MM.1S (cell line): ENCODE results near the gene EDC3.

Source experiments
- DNase-seq: peaks from one replicate; pipeline ENCODE4 v3.0.0-alpha.2; 2015
- H2AFZ ChIP-seq: fragments of 300-600 bp; sonication (generic); 2 replicates; pipeline ENCODE4 v1.6.0; 2016; ENCODE audit warnings: antibody characterized with exemption, low read length
- H3F3A ChIP-seq: fragments of 300-600 bp; sonication (generic); 2 replicates; pipeline ENCODE4 v1.6.1; 2016; ENCODE audit warnings: mild to moderate bottlenecking, antibody characterized with exemption, low read length, moderate library complexity, mixed read lengths; ENCODE audit not compliant: insufficient read depth
- H3K27ac ChIP-seq: fragments of 300-600 bp; sonication (generic); 2 replicates; pipeline ENCODE4 v1.5.1; 2016; ENCODE audit warnings: mild to moderate bottlenecking, low read length
- H3K27me3 ChIP-seq: fragments of 300-600 bp; sonication (generic); replicated peaks from 2 replicates; pipeline ENCODE4 v1.6.0; 2016; ENCODE audit warnings: low read length; ENCODE audit not compliant: insufficient read depth
- H3K36me3 ChIP-seq: fragments of 300-600 bp; sonication (generic); replicated peaks from 2 replicates; pipeline ENCODE4 v1.6.1; 2016; ENCODE audit warnings: mild to moderate bottlenecking, low read length, mixed read lengths; ENCODE audit not compliant: insufficient read depth
- H3K4me1 ChIP-seq: fragments of 300-600 bp; sonication (generic); 2 replicates; pipeline ENCODE4 v1.6.1; 2016; ENCODE audit warnings: low read length, mixed read lengths
- H3K4me2 ChIP-seq: fragments of 300-600 bp; sonication (generic); 2 replicates; pipeline ENCODE4 v1.6.0; 2016; ENCODE audit warnings: low read depth, low read length
- H3K4me3 ChIP-seq: fragments of 300-600 bp; sonication (generic); 2 replicates; pipeline ENCODE4 v1.5.1; 2016; ENCODE audit warnings: low read length, mixed read lengths
- H3K79me2 ChIP-seq: fragments of 300-600 bp; sonication (generic); 2 replicates; pipeline ENCODE4 v1.6.1; 2016; ENCODE audit warnings: mixed run types, low read length, mixed read lengths
- H3K9ac ChIP-seq: fragments of 300-600 bp; sonication (generic); 2 replicates; pipeline ENCODE4 v1.6.1; 2016; ENCODE audit warnings: low read length, mixed read lengths
- H3K9me2 ChIP-seq: fragments of 300-600 bp; sonication (generic); replicated peaks from 2 replicates; pipeline ENCODE4 v1.6.1; 2016; ENCODE audit warnings: mild to moderate bottlenecking, low read length, mixed read lengths; ENCODE audit not compliant: insufficient read depth
- H3K9me3 ChIP-seq: fragments of 300-600 bp; sonication (generic); replicated peaks from 2 replicates; pipeline ENCODE4 v1.6.1; 2016; ENCODE audit warnings: mild to moderate bottlenecking, low read length, mixed read lengths; ENCODE audit not compliant: insufficient read depth
- H4K20me1 ChIP-seq: fragments of 300-600 bp; sonication (generic); 2 replicates; pipeline ENCODE4 v1.6.1; 2016; ENCODE audit warnings: mild to moderate bottlenecking, low read length, moderate library complexity, mixed read lengths; ENCODE audit not compliant: insufficient read depth
- CTCF ChIP-seq: fragments of 300-600 bp; sonication (generic); IDR thresholded peaks from 2 replicates; pipeline ENCODE4 v1.5.1; 2016; ENCODE audit warnings: antibody characterized with exemption, low read length, mixed read lengths
- EZH2 ChIP-seq: fragments of 300-600 bp; sonication (generic); optimal IDR thresholded peaks from 2 replicates; pipeline ENCODE3; 2017; ENCODE audit warnings: low read depth, mild to moderate bottlenecking, antibody characterized with exemption, low read length, mixed read lengths
- EZH2phosphoT487 ChIP-seq: fragments of 300-600 bp; sonication (generic); IDR thresholded peaks from 2 replicates; pipeline ENCODE4 v1.6.1; 2018; ENCODE audit warnings: antibody characterized with exemption, low read length

Gene EDC3

DNA sequence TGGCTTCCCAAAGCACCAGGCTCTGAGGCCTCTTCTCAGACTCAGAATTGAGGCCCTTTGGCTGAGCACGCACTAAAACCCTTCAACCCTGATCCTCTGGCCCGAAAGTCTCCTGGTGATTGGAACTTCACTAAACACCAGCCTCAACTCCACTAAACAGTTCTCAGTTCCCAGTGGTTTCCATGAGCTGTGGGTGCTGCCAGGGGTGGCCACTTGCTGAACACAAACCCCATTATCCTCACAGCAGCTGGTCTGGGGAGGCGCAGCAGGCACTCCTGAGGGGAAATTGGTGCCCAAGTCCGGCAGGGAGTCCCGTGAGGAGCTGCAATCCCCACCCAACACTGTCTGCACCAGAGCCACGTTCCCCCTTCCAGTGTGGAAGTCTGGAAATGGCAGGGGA is 84.0 kb downstream of the EDC3 start:
- Histone ChIP-seq H2AFZ (no peak overlapping the region), H3K9ac (no peak overlapping the region), H3K9me3 (no peaks in the 10 kb centered on the region), H3K36me3 (no peaks in the 10 kb centered on the region), H3F3A (peaks cover 25% of the 10 kb centered on the region), H3K4me2 (no peak overlapping the region), H3K27ac (no peak overlapping the region), H3K79me2 (peaks cover 19% of the 10 kb centered on the region), H4K20me1 (0 out of 2 replicates have a peak, but pooled peaks cover under 1% of the 10 kb centered on the region), H3K27me3 (no peaks in the 10 kb centered on the region), H3K4me1 (peaks cover under 1% of the 10 kb centered on the region), H3K9me2 (no peaks in the 10 kb centered on the region), H3K4me3 (no peak overlapping the region)
- TF ChIP-seq EZH2phosphoT487 (no peak), EZH2 (no peak), CTCF (no peak)
- no peak for DNase-seq

- Histone ChIP-seq H3K4me3 (no peak overlapping the region), H3K4me1 (peaks cover 2% of the 10 kb centered on the region; the same call in 1 of the 2 replicates), H3K9me3 (no peaks in the 10 kb centered on the region), H3K36me3 (no peaks in the 10 kb centered on the region), H3K79me2 (peaks cover 14% of the 10 kb centered on the region), H3K27me3 (no peaks in the 10 kb centered on the region), H3F3A (peaks cover 20% of the 10 kb centered on the region), H2AFZ (no peak overlapping the region), H4K20me1 (no peaks in the 10 kb centered on the region), H3K9ac (no peak overlapping the region), H3K9me2 (no peaks in the 10 kb centered on the region), H3K27ac (no peak overlapping the region), H3K4me2 (no peak overlapping the region)
- no peak for TF ChIP-seq EZH2phosphoT487
- TF ChIP-seq CTCF, result no peak
- no peak for TF ChIP-seq EZH2
- DNase-seq, result no peak
Observed at GRCh38 chr15:74611341-74611740, 84.5 kb downstream of the EDC3 start.

- Histone ChIP-seq H2AFZ (no peak overlapping the region), H3K4me1 (peaks cover 5% of the 10 kb centered on the region; the same call in 1 of the 2 replicates), H3K9ac (no peak overlapping the region), H3K9me3 (no peaks in the 10 kb centered on the region), H3K27ac (no peak overlapping the region), H3K4me2 (no peak overlapping the region), H3K79me2 (peaks cover 6% of the 10 kb centered on the region; the same call in 1 of the 2 replicates), H3K27me3 (no peaks in the 10 kb centered on the region), H4K20me1 (no peaks in the 10 kb centered on the region), H3F3A (peaks cover 15% of the 10 kb centered on the region), H3K36me3 (no peaks in the 10 kb centered on the region), H3K9me2 (no peaks in the 10 kb centered on the region), H3K4me3 (no peak overlapping the region)
- TF ChIP-seq CTCF, result no peak
- TF ChIP-seq EZH2phosphoT487, result no peak
- TF ChIP-seq EZH2, result no peak
- no peak for DNase-seq
Observed at GRCh38 chr15:74610302-74610951, 85.4 kb downstream of the EDC3 start.
